ENCODE measurements around the gene PDK3. TPM values are rescaled to one million over a fixed set of nuclear protein-coding genes. Genes with fewer than 3 reads are reported as not detected.

Gene PDK3
- total RNA-seq, 1 experiment from 2014 or later = 9.6 TPM

DNA sequence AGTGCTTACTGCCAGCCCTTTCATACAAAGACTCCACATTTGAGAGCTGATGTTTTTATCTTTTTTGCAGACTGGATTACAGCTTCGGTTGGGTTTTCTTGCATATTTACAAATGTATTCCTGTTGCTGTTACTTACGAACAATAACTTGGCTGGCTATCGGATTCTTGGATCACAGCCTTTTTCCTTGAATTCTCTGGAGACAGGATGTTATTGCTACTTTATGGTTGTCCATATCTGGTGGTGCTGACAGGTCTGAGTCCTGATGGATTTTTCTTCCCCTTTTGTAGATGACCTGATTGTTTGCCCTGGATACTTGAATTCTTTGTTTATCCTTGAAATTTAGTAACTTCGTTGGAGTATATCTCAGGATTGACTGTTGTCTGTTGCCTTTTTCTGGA is 77.7 kb downstream of the PDK3 start:
- H3K9ac ChIP-seq (ENCODE audit: low read length) = no peak overlapping the region
- TF ChIP-seq YY1 (IDR thresholded peaks at IDR 0.05; ENCODE audit: extremely low read depth, insufficient replicate concordance, low read depth, low read length) (no peak), EGR1 (IDR thresholded peaks at IDR 0.05; ENCODE audit: low read depth) (no peak), POLR2AphosphoS5 (IDR thresholded peaks at IDR 0.05; ENCODE audit: low read depth, low read length) (no peak), SRF (IDR thresholded peaks at IDR 0.05; ENCODE audit: low read depth) (no peak), ZNF274 (IDR thresholded peaks at IDR 0.05; ENCODE audit: low read depth, low read length) (no peak), TCF7L2 (IDR thresholded peaks at IDR 0.05; ENCODE audit: borderline replicate concordance, extremely low read depth, insufficient read depth, insufficient read length) (no peak), EZH2phosphoT487 (IDR thresholded peaks at IDR 0.05; ENCODE audit: borderline replicate concordance) (no peak), POLR2A (IDR thresholded peaks at IDR 0.05; ENCODE audit: borderline replicate concordance, extremely low read depth, insufficient read depth, insufficient read length) (no peak), EZH2 (IDR thresholded peaks at IDR 0.05) (no peak), ELF1 (IDR thresholded peaks at IDR 0.05; ENCODE audit: borderline replicate concordance, low read depth) (no peak), SIN3A (IDR thresholded peaks at IDR 0.05; ENCODE audit: low read depth) (no peak), CBX3 (IDR thresholded peaks at IDR 0.05; ENCODE audit: low read depth) (no peak)
- TF ChIP-seq, protein P1, sequence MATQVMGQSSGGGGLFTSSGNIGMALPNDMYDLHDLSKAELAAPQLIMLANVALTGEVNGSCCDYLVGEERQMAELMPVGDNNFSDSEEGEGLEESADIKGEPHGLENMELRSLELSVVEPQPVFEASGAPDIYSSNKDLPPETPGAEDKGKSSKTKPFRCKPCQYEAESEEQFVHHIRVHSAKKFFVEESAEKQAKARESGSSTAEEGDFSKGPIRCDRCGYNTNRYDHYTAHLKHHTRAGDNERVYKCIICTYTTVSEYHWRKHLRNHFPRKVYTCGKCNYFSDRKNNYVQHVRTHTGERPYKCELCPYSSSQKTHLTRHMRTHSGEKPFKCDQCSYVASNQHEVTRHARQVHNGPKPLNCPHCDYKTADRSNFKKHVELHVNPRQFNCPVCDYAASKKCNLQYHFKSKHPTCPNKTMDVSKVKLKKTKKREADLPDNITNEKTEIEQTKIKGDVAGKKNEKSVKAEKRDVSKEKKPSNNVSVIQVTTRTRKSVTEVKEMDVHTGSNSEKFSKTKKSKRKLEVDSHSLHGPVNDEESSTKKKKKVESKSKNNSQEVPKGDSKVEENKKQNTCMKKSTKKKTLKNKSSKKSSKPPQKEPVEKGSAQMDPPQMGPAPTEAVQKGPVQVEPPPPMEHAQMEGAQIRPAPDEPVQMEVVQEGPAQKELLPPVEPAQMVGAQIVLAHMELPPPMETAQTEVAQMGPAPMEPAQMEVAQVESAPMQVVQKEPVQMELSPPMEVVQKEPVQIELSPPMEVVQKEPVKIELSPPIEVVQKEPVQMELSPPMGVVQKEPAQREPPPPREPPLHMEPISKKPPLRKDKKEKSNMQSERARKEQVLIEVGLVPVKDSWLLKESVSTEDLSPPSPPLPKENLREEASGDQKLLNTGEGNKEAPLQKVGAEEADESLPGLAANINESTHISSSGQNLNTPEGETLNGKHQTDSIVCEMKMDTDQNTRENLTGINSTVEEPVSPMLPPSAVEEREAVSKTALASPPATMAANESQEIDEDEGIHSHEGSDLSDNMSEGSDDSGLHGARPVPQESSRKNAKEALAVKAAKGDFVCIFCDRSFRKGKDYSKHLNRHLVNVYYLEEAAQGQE (IDR thresholded peaks at IDR 0.05; ENCODE audit: low read depth) = no peak
- TF ChIP-seq, protein P2, sequence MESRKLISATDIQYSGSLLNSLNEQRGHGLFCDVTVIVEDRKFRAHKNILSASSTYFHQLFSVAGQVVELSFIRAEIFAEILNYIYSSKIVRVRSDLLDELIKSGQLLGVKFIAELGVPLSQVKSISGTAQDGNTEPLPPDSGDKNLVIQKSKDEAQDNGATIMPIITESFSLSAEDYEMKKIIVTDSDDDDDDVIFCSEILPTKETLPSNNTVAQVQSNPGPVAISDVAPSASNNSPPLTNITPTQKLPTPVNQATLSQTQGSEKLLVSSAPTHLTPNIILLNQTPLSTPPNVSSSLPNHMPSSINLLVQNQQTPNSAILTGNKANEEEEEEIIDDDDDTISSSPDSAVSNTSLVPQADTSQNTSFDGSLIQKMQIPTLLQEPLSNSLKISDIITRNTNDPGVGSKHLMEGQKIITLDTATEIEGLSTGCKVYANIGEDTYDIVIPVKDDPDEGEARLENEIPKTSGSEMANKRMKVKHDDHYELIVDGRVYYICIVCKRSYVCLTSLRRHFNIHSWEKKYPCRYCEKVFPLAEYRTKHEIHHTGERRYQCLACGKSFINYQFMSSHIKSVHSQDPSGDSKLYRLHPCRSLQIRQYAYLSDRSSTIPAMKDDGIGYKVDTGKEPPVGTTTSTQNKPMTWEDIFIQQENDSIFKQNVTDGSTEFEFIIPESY (IDR thresholded peaks at IDR 0.05; ENCODE audit: extremely low read depth, insufficient replicate concordance, low read length) = no peak
- TF ChIP-seq, protein P3, sequence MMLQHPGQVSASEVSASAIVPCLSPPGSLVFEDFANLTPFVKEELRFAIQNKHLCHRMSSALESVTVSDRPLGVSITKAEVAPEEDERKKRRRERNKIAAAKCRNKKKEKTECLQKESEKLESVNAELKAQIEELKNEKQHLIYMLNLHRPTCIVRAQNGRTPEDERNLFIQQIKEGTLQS (IDR thresholded peaks at IDR 0.05) = no peak
- TF ChIP-seq, protein P4, sequence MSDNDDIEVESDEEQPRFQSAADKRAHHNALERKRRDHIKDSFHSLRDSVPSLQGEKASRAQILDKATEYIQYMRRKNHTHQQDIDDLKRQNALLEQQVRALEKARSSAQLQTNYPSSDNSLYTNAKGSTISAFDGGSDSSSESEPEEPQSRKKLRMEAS (IDR thresholded peaks at IDR 0.05) = no peak
- TF ChIP-seq, protein P5, sequence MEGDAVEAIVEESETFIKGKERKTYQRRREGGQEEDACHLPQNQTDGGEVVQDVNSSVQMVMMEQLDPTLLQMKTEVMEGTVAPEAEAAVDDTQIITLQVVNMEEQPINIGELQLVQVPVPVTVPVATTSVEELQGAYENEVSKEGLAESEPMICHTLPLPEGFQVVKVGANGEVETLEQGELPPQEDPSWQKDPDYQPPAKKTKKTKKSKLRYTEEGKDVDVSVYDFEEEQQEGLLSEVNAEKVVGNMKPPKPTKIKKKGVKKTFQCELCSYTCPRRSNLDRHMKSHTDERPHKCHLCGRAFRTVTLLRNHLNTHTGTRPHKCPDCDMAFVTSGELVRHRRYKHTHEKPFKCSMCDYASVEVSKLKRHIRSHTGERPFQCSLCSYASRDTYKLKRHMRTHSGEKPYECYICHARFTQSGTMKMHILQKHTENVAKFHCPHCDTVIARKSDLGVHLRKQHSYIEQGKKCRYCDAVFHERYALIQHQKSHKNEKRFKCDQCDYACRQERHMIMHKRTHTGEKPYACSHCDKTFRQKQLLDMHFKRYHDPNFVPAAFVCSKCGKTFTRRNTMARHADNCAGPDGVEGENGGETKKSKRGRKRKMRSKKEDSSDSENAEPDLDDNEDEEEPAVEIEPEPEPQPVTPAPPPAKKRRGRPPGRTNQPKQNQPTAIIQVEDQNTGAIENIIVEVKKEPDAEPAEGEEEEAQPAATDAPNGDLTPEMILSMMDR (IDR thresholded peaks at IDR 0.05 in 2 of 3, conservative IDR thresholded peaks at IDR 0.05 in 1 of 3; ENCODE audit: borderline replicate concordance in 1 of 3, insufficient read depth in 1 of 3, low read depth in 2 of 3, low read length in 2 of 3) = no peak
- H3K9me2 ChIP-seq (ENCODE audit: insufficient read depth) = no peaks in the 10 kb centered on the region
- H3K4me1 ChIP-seq (ENCODE audit: control insufficient read depth in 1 of 2, insufficient read depth in 2 of 2, low read length in 2 of 2) = no peaks in the 10 kb centered on the region
- H4K20me1 ChIP-seq (ENCODE audit: insufficient read depth) = no peaks in the 10 kb centered on the region
- ChIA-PET POLR2A (no interaction called here), CTCF (no interaction called here), RAD21 (ENCODE audit: low non-redundant PET in 1 of 2, low total read pairs in 2 of 2, uncharacterized antibody in 2 of 2, unreplicated experiment in 2 of 2) (no interaction called here)
- H2AFZ ChIP-seq (ENCODE audit: low read depth, low read length, poor library complexity, severe bottlenecking) = no peak overlapping the region
- no peak for DNase-seq (ENCODE audit: low read depth, low spot score)
- intact Hi-C loops (cut with micrococcal nuclease) = no loop called here
- no peak overlapping the region for H3K4me2 ChIP-seq (ENCODE audit: low read length)
- no TSS peak for BruUV-seq (replicated peaks)
- H3K27ac ChIP-seq (ENCODE audit: low read depth, low read length) = no peak overlapping the region
- H3K9me3 ChIP-seq (ENCODE audit: control insufficient read depth in 1 of 2, insufficient read depth in 1 of 2, low read depth in 1 of 2, low read length in 2 of 2) = no peaks in the 10 kb centered on the region
- H3K27me3 ChIP-seq (ENCODE audit: insufficient read depth, low read length) = no peaks in the 10 kb centered on the region
- H3K4me3 ChIP-seq (replicated peaks in 1 of 2; ENCODE audit: low read depth in 1 of 2, low read length in 2 of 2) = no peak overlapping the region
- ATAC-seq = no peak
- H3K79me2 ChIP-seq (ENCODE audit: insufficient read depth, low read length) = no peaks in the 10 kb centered on the region
- H3K36me3 ChIP-seq (ENCODE audit: control insufficient read depth in 1 of 2, insufficient read depth in 2 of 2, low read length in 2 of 2) = no peaks in the 10 kb centered on the region

Measured in HCT116 (cell line).